ENCODE results near the gene KIF18B. TPM values are rescaled to one million over a fixed set of nuclear protein-coding genes. Genes with fewer than 3 reads are reported as not detected.

Gene KIF18B
- total and polyA plus RNA-seq, 2 of the 8 experiments (the other 6 are each of a cell fraction or from before 2014, with no cell fraction given), result 39.0 to 59.4 TPM

GRCh38 chr17:44931376-44931775 is 16.2 kb downstream of the KIF18B start:
- Histone ChIP-seq H4K91ac (replicated peaks; ENCODE audit: insufficient read length, low read length) (no peak overlapping the region), H2BK120ac (replicated peaks; ENCODE audit: low read depth, low read length) (no peak overlapping the region), H3K27me3 (replicated peaks in 1 of 4; ENCODE audit: control insufficient read depth in 3 of 4, extremely low read depth in 1 of 4, insufficient read depth in 3 of 4, low read length in 3 of 4) (no peaks in the 10 kb centered on the region), H4K8ac (ENCODE audit: extremely low read depth, insufficient read depth, low read length) (no peak overlapping the region), H3K27ac (ENCODE audit: low read depth, low read length) (no peak overlapping the region), H3K4me2 (ENCODE audit: insufficient read depth in 1 of 2, low read depth in 2 of 2, low read length in 2 of 2) (no peak overlapping the region), H2BK15ac (ENCODE audit: low read length) (no peak overlapping the region), H4K5ac (ENCODE audit: insufficient read length, low read depth, low read length) (no peak overlapping the region), H3K9me3 (ENCODE audit: insufficient read depth in 2 of 2, low read depth in 1 of 2, low read length in 1 of 2) (no peaks in the 10 kb centered on the region), H2AFZ (ENCODE audit: low read length) (no peak overlapping the region), H3K79me2 (ENCODE audit: control insufficient read depth in 1 of 2, insufficient read depth in 2 of 2, low read length in 2 of 2) (no peaks in the 10 kb centered on the region), H2BK12ac (ENCODE audit: low read depth, low read length) (no peak overlapping the region), H3K9ac (replicated peaks in 1 of 4; ENCODE audit: extremely low read depth in 1 of 4, low read depth in 3 of 4, low read length in 3 of 4) (no peak overlapping the region), H3K4me1 (replicated peaks in 1 of 4; ENCODE audit: control insufficient read depth in 3 of 4, insufficient read depth in 4 of 4, low read length in 3 of 4) (no peaks in the 10 kb centered on the region), H3K4ac (replicated peaks; ENCODE audit: insufficient read length, low read depth, low read length) (no peak overlapping the region), H3K14ac (ENCODE audit: insufficient read length) (no peak overlapping the region), H3K23ac (ENCODE audit: insufficient read length) (no peak overlapping the region), H2BK5ac (ENCODE audit: low read depth, low read length) (no peak overlapping the region), H3K56ac (replicated peaks; ENCODE audit: insufficient read length, low read depth, low read length) (no peak overlapping the region), H2BK20ac (ENCODE audit: low read length) (no peak overlapping the region), H3K79me1 (ENCODE audit: low read depth, low read length) (peaks cover 2% of the 10 kb centered on the region; the same call in 1 of the 2 replicates), H2AK5ac (ENCODE audit: low read depth, low read length) (no peak overlapping the region), H3K36me3 (ENCODE audit: control insufficient read depth in 2 of 4, insufficient read depth in 4 of 4, low read length in 3 of 4) (peaks cover 35 to 79% (median 70%) of the 10 kb centered on the region in 4 experiments), H4K20me1 (replicated peaks in 1 of 2; ENCODE audit: control insufficient read depth in 1 of 2, insufficient read depth in 2 of 2, low read length in 2 of 2) (peaks cover 0 to 13% of the 10 kb centered on the region in 2 experiments), H3K18ac (ENCODE audit: extremely low read depth, low read length) (no peak overlapping the region), H3K23me2 (ENCODE audit: low read depth, low read length) (no peaks in the 10 kb centered on the region), H3K4me3 (ENCODE audit: extremely low read depth in 1 of 4, insufficient read depth in 2 of 4, low read depth in 3 of 4, low read length in 4 of 4) (no peak overlapping the region)
- ChIA-PET CTCF (ENCODE audit: partially characterized antibody) (interaction anchor here (1.1 to 3.7 kb wide), 9 partner anchors 8 to 103 kb away, joined by 3 to 19 read pairs (median 5); no protein-coding TSS in a partner anchor), POLR2A (ENCODE audit: partially characterized antibody) (interaction anchor here (2.0 to 2.2 kb wide), 2 partner anchors 10 to 28 kb away, joined by 5 to 6 read pairs; no protein-coding TSS in a partner anchor)
- FAIRE-seq, result no peak
- 98% methylated on average over 5 of the region's 5 CpGs; no CpG with 5 or more reads in 1 of the 2 experiments for WGBS, 2 experiments (ENCODE audit: extremely low coverage in 1 of 2, insufficient coverage in 1 of 2, insufficient read length in 1 of 2, insufficient replicate concordance in 2 of 2, low coverage in 1 of 2, low lambda C conversion rate in 2 of 2, missing lambda C conversion rate in 1 of 2)
- DNase-seq (ENCODE audit: low read depth in 1 of 2, low spot score in 2 of 2), result no peak
- TF ChIP-seq ATF3 (IDR thresholded peaks at IDR 0.05; ENCODE audit: insufficient read depth, low read depth, low read length) (no peak), SP4 (IDR thresholded peaks at IDR 0.05; ENCODE audit: low read length) (no peak), TBP (IDR thresholded peaks at IDR 0.05; ENCODE audit: low read depth, low read length) (no peak), CTBP2 (IDR thresholded peaks at IDR 0.05; ENCODE audit: borderline replicate concordance, insufficient read depth, insufficient read length, low read length) (no peak), CBX5 (IDR thresholded peaks at IDR 0.05; ENCODE audit: low read depth, low read length) (no peak), KDM4A (IDR thresholded peaks at IDR 0.05; ENCODE audit: low read depth, low read length, severe bottlenecking) (no peak), USF2 (IDR thresholded peaks at IDR 0.05; ENCODE audit: low read length) (no peak), HDAC6 (IDR thresholded peaks at IDR 0.05; ENCODE audit: low read depth, low read length) (no peak), SIX5 (IDR thresholded peaks at IDR 0.05; ENCODE audit: low read depth, low read length) (no peak), SAP30 (IDR thresholded peaks at IDR 0.05; ENCODE audit: insufficient read depth, insufficient replicate concordance, low read length) (no peak), NANOG (IDR thresholded peaks at IDR 0.05; ENCODE audit: insufficient read depth, low read depth, low read length, poor library complexity, severe bottlenecking) (no peak), SRF (IDR thresholded peaks at IDR 0.05; ENCODE audit: low read depth, low read length) (no peak)
